ENCODE results near the gene RP2.

The RP2 gene

GRCh38 chrX:46836701-46837557, at the start of gene RP2:
Gene RP2 (plus strand): TSS chrX:46837043. CDS start chrX:46837101, 58 bp downstream.
- peak; percentile 87 for DNase-seq

GRCh38 chrX:46788902-46789301, 47.9 kb upstream of the RP2 start:
- no peak for DNase-seq

GRCh38 chrX:46791927-46792809, 44.7 kb upstream of the RP2 start:
- no peak for DNase-seq

- DNase-seq: no peak
These were observed 44.0 kb upstream of the RP2 start for GRCh38 chrX:46792810-46793188.

GRCh38 chrX:46793386-46794143, 43.3 kb upstream of the RP2 start:
- DNase-seq: no peak

GRCh38 chrX:46796574-46797191, 40.2 kb upstream of the RP2 start:
- DNase-seq: peak; percentile 69

- DNase-seq: no peak
These were observed 33.7 kb upstream of the RP2 start for GRCh38 chrX:46803140-46803539.

- no peak for DNase-seq
These were observed 31.6 kb upstream of the RP2 start for GRCh38 chrX:46805270-46805669.

- no peak for DNase-seq
These were observed 25.7 kb upstream of the RP2 start for GRCh38 chrX:46811121-46811520.

- DNase-seq: no peak
These were observed 24.4 kb upstream of the RP2 start for GRCh38 chrX:46812445-46812844.

GRCh38 chrX:46814966-46815365, 21.9 kb upstream of the RP2 start:
- DNase-seq: no peak

- DNase-seq: no peak
These were observed 17.7 kb upstream of the RP2 start for GRCh38 chrX:46819136-46819535.

GRCh38 chrX:46820391-46821100, 16.3 kb upstream of the RP2 start:
- DNase-seq: no peak

GRCh38 chrX:46823481-46823880, 13.4 kb upstream of the RP2 start:
- no peak for DNase-seq

- DNase-seq: no peak
These were observed 5.0 kb upstream of the RP2 start for GRCh38 chrX:46831765-46832327.

GRCh38 chrX:46837558-46838485, 979 bp downstream of the RP2 start:
- DNase-seq: peak; percentile 18

GRCh38 chrX:46838486-46838870, 1.6 kb downstream of the RP2 start:
- no peak for DNase-seq

- DNase-seq: no peak
These were observed 2.2 kb downstream of the RP2 start for GRCh38 chrX:46838974-46839480.

- no peak for DNase-seq
These were observed 4.1 kb downstream of the RP2 start for GRCh38 chrX:46840946-46841345.

- no peak for DNase-seq
These were observed 4.5 kb downstream of the RP2 start for GRCh38 chrX:46841346-46841745.
